Measurements from ENCODE around the gene SYS1.

DNA sequence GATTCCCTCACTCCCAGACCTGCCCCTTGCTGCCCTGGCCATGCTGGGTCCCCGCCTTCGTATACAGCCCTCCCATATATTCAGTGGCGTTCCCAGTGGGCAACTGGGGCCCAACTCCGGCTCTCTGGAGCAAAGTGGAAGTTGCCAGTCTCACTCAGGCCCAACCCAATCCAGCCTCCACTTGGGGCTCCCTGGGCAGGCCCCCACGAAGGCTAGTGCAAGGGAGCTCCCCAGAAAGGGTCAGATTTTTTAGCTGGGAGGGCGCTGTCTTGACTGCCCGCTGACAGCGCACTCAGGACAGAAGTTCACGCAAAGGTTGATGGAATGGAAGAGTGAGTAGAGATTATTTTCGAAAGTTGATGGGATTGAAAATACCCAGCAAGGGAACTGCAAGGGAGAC, 9.3 kb downstream of the SYS1 start:
- TF ChIP-seq, protein P1, sequence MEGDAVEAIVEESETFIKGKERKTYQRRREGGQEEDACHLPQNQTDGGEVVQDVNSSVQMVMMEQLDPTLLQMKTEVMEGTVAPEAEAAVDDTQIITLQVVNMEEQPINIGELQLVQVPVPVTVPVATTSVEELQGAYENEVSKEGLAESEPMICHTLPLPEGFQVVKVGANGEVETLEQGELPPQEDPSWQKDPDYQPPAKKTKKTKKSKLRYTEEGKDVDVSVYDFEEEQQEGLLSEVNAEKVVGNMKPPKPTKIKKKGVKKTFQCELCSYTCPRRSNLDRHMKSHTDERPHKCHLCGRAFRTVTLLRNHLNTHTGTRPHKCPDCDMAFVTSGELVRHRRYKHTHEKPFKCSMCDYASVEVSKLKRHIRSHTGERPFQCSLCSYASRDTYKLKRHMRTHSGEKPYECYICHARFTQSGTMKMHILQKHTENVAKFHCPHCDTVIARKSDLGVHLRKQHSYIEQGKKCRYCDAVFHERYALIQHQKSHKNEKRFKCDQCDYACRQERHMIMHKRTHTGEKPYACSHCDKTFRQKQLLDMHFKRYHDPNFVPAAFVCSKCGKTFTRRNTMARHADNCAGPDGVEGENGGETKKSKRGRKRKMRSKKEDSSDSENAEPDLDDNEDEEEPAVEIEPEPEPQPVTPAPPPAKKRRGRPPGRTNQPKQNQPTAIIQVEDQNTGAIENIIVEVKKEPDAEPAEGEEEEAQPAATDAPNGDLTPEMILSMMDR (IDR thresholded peaks at IDR 0.05), result no peak
- TF ChIP-seq POLR2AphosphoS5 (IDR thresholded peaks at IDR 0.05) (no peak), POLR2A (IDR thresholded peaks at IDR 0.05) (no peak)

Measured in prostate gland (tissue), 2 donors.